OCI-LY1 (cell line): ENCODE results near the gene CLDN5.

Experiments used
- H2AFZ ChIP-seq: fragments of 200-600 bp; sonication (generic), shearing (Covaris generic); 2 replicates; pipeline ENCODE4 v1.6.0; 2014; ENCODE audit warnings: antibody characterized with exemption, mild to moderate bottlenecking, low read length
- H3F3A ChIP-seq: fragments of 200-600 bp; sonication (generic), shearing (Covaris generic); 2 replicates; pipeline ENCODE4 v1.6.0; 2014; ENCODE audit warnings: mild to moderate bottlenecking, antibody characterized with exemption, low read length, moderate library complexity; ENCODE audit not compliant: insufficient read depth
- H3K27ac ChIP-seq: fragments of 200-600 bp; sonication (generic); 2 replicates; pipeline ENCODE4 v1.5.1; 2014; ENCODE audit warnings: low read length, mixed run types, mild to moderate bottlenecking, low read depth; ENCODE audit not compliant: poor library complexity, severe bottlenecking
- H3K27me3 ChIP-seq: fragments of 200-600 bp; sonication (generic); 2 replicates; pipeline ENCODE4 v1.6.0; 2014; ENCODE audit warnings: antibody characterized with exemption, mild to moderate bottlenecking, low read length, moderate library complexity; ENCODE audit not compliant: insufficient read depth
- H3K36me3 ChIP-seq: fragments of 200-600 bp; sonication (generic); 2 replicates; pipeline ENCODE4 v1.6.1; 2014; ENCODE audit warnings: mild to moderate bottlenecking, antibody characterized with exemption, low read length, moderate library complexity, mixed read lengths; ENCODE audit not compliant: insufficient read depth
- H3K4me1 ChIP-seq: fragments of 200-600 bp; sonication (generic); 2 replicates; pipeline ENCODE4 v1.5.1; 2014; ENCODE audit warnings: mild to moderate bottlenecking, low read length, moderate library complexity; ENCODE audit not compliant: insufficient read depth, severe bottlenecking
- H3K4me2 ChIP-seq: fragments of 200-600 bp; sonication (generic), shearing (Covaris generic); 2 replicates; pipeline ENCODE4 v1.6.1; 2014; ENCODE audit warnings: low read length
- H3K4me3 ChIP-seq: fragments of 200-600 bp; sonication (generic); 2 replicates; pipeline ENCODE4 v1.5.1; 2014; ENCODE audit warnings: low read length, low read depth, mild to moderate bottlenecking, mixed read lengths; ENCODE audit not compliant: poor library complexity, severe bottlenecking
- H3K79me2 ChIP-seq: fragments of 200-600 bp; shearing (Covaris generic); 2 replicates; pipeline ENCODE4 v1.6.1; 2016; ENCODE audit warnings: mixed run types, low read length, mixed read lengths; ENCODE audit not compliant: insufficient read depth
- H3K9ac ChIP-seq: fragments of 200-600 bp; sonication (generic), shearing (Covaris generic); 2 replicates; pipeline ENCODE4 v1.6.1; 2014; ENCODE audit warnings: mild to moderate bottlenecking, low read length, mixed read lengths
- H3K9me2 ChIP-seq: fragments of 200-600 bp; sonication (generic), shearing (Covaris generic); 2 replicates; pipeline ENCODE4 v1.6.1; 2014; ENCODE audit warnings: low read depth, mild to moderate bottlenecking, low read length, mixed read lengths
- H3K9me3 ChIP-seq: fragments of 200-600 bp; shearing (Covaris generic); 2 replicates; pipeline ENCODE4 v1.6.1; 2014; ENCODE audit warnings: low read length, mixed read lengths
- H4K20me1 ChIP-seq: fragments of 200-600 bp; sonication (generic), shearing (Covaris generic); 2 replicates; pipeline ENCODE4 v1.6.0; 2016; ENCODE audit warnings: mild to moderate bottlenecking, low read length; ENCODE audit not compliant: insufficient read depth
- CTCF ChIP-seq: fragments of 200-600 bp; sonication (generic), shearing (Covaris generic); IDR thresholded peaks from 2 replicates; pipeline ENCODE4 v1.5.1; 2017; ENCODE audit warnings: mild to moderate bottlenecking, antibody characterized with exemption, low read length, moderate library complexity, mixed read lengths
- EZH2 ChIP-seq: fragments of 200-600 bp; sonication (generic), shearing (Covaris generic); IDR thresholded peaks from 2 replicates; pipeline ENCODE4 v1.8.0; 2017; ENCODE audit warnings: borderline replicate concordance, mixed run types, mild to moderate bottlenecking, antibody characterized with exemption, low read length, moderate library complexity, mixed read lengths

CLDN5 gene

GRCh38 chr22:19480173-19480568, 44.0 kb downstream of the CLDN5 start:
- Histone ChIP-seq H3K9me2 (no peaks in the 10 kb centered on the region), H3K36me3 (peaks cover 37% of the 10 kb centered on the region), H3F3A (no peaks in the 10 kb centered on the region), H3K27me3 (no peaks in the 10 kb centered on the region), H2AFZ (no peak overlapping the region), H3K4me3 (peak overlapping the region; percentile 90), H3K79me2 (peaks cover 39% of the 10 kb centered on the region), H3K27ac (no peak overlapping the region), H4K20me1 (no peaks in the 10 kb centered on the region), H3K9me3 (no peaks in the 10 kb centered on the region), H3K4me1 (peaks cover 22% of the 10 kb centered on the region), H3K9ac (peak overlapping the region; percentile 72), H3K4me2 (peak overlapping the region; percentile 99)
- TF ChIP-seq CTCF (no peak), EZH2 (no peak)

- peak within 1 kb of the TSS; percentile 82 for H3K27ac ChIP-seq
- H3K4me1 ChIP-seq = peaks cover 22% of the 10 kb centered on the region
- H2AFZ ChIP-seq = no peak within 1 kb of the TSS; the same call in 1 of the 2 replicates
- H3F3A ChIP-seq = no peaks in the 10 kb centered on the region
- H3K9ac ChIP-seq = peak within 1 kb of the TSS; percentile 83
- H3K36me3 ChIP-seq = peaks cover 37% of the 10 kb centered on the region
- peaks cover 39% of the 10 kb centered on the region for H3K79me2 ChIP-seq
- H3K9me2 ChIP-seq = no peaks in the 10 kb centered on the region
- H3K4me2 ChIP-seq = peak within 1 kb of the TSS; percentile 99
- TF ChIP-seq EZH2 (no peak), CTCF (no peak)
- H3K9me3 ChIP-seq = no peaks in the 10 kb centered on the region
- no peaks in the 10 kb centered on the region for H3K27me3 ChIP-seq
- H3K4me3 ChIP-seq = peak within 1 kb of the TSS; percentile 90
- no peaks in the 10 kb centered on the region for H4K20me1 ChIP-seq
These were observed 44.6 kb downstream of the CLDN5 start, which contains the start of gene CDC45 for GRCh38 chr22:19479355-19480172. TSS of gene CDC45 (plus strand) at chr22:19479920. CDS start at chr22:19479969, 49 bp downstream.

DNA sequence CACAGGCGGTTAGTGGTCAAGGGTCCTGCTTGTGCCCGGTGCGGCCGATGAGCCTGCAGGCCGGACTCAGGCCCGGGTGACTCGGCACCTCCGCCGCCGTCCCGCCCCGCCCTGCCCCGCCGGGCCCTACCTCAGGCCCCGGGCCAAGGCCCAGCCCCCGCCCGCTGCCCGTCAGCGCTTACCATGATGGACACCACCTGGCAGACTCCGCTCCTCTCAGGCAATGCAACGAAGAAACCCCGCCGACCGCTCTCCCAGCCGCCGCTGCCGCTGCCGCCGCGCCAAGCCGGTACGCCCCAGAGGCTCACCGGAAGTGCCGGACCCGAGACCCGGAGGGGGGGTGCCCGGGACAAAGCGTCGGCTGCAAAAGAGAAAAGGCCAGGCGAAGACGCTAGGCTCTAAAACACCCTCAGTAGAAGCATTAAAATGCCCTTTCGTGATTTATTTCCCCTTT, 45.3 kb downstream of the CLDN5 start, which contains the start of gene UFD1:
Gene UFD1 (minus strand): TSS at position 293 of the 454 bp plus-strand sequence. CDS start 108 bp downstream, at position 185.
- Histone ChIP-seq H2AFZ (no peak within 1 kb of the TSS; the same call in 1 of the 2 replicates), H3K9ac (peak within 1 kb of the TSS; percentile 83), H3F3A (no peaks in the 10 kb centered on the region), H3K36me3 (peaks cover 34% of the 10 kb centered on the region), H3K79me2 (peaks cover 39% of the 10 kb centered on the region), H3K4me3 (peak within 1 kb of the TSS; percentile 90), H3K4me1 (peaks cover 22% of the 10 kb centered on the region), H3K27me3 (no peaks in the 10 kb centered on the region), H4K20me1 (no peaks in the 10 kb centered on the region), H3K9me2 (no peaks in the 10 kb centered on the region), H3K27ac (peak within 1 kb of the TSS; percentile 82), H3K9me3 (no peaks in the 10 kb centered on the region), H3K4me2 (peak within 1 kb of the TSS; percentile 99)
- no peak for TF ChIP-seq CTCF
- no peak for TF ChIP-seq EZH2
